RPMI7951 (cell line): Measurements from ENCODE around the gene CTLA4. TPM values are rescaled to one million over a fixed set of nuclear protein-coding genes. Genes with fewer than 3 reads are reported as not detected.

ENCODE experiments used
- total RNA-seq: library from RNA; depleted of rRNA; stranded (reverse); fragments of >200 nt; shearing (Covaris generic); gene quantifications from 2 replicates; pipeline ENCODE4 v1.2.3, GENCODE V29; 2014; rRNA removed

Gene CTLA4
- total RNA-seq, 1 experiment from 2014 or later = not detected

Other genes with a start within 250 kb of the CTLA4 start
- not detected in 2 replicates for gene CD28, start 161.1 kb upstream of the CTLA4 start, total RNA-seq
- not detected in 2 replicates for gene ICOS, start 69.0 kb downstream of the CTLA4 start, total RNA-seq